K562 (cell line): ENCODE results near the gene TM4SF20. TPM values are rescaled to one million over a fixed set of nuclear protein-coding genes. Genes with fewer than 3 reads are reported as not detected.

Experiments used
- ATAC-seq: fragments of 200-7000 bp; cut with Tn5 transposase; 3 replicates; pipeline ENCODE4 v1.9.1; 2020; ENCODE audit warnings: moderate library complexity
- BruUV-seq: library from RNA; stranded (reverse); fragments of 400-500 nt; replicated peaks from 2 replicates; lab custom pipeline; 2021; lab: Mats Ljungman, UMichigan
- CTCF ChIA-PET: fragments of 300-600 bp; formaldehyde crosslinking; extraction: SDS; loops from one replicate; lab custom pipeline; 2021; ENCODE audit warnings: low intra/inter-chr PET ratio; lab: Yijun Ruan, JAX
- POLR2A ChIA-PET: fragments of 300-600, 350-650 bp; sonication (Branson Sonifier 250); formaldehyde crosslinking; extraction: SDS; loops from one replicate; lab custom pipeline; 2021; ENCODE audit warnings: antibody characterized with exemption, inconsistent platforms; lab: Yijun Ruan, JAX
- DNase-seq, 4 experiments: peaks; one replicate each; pipeline versions ENCODE4 v3.0.0 to v3.0.0-alpha.2; 2011 to 2018; ENCODE audit warnings: low spot score in 3 of 4, mixed read lengths in 3 of 4; ENCODE audit errors: extremely low read depth in 1 of 4
- FAIRE-seq: peaks from 2 replicates; lab custom pipeline; 2011; peaks lifted over from hg19 to GRCh38; lab: Jason Lieb, UNC
- H2AFZ ChIP-seq: 2 replicates; pipeline ENCODE4 v1.6.0; 2011; ENCODE audit warnings: low read depth, low read length, control low read depth, inconsistent platforms
- H3K27ac ChIP-seq: fragments of 200-600 bp; 3 replicates; pipeline ENCODE4 v1.8.0; 2011; ENCODE audit warnings: low read depth, mild to moderate bottlenecking, control low read depth, inconsistent platforms, low read length, moderate library complexity, mixed read lengths; ENCODE audit errors: extremely low read depth
- H3K27me3 ChIP-seq, 2 experiments: fragments of 300-600 bp in 1 of 2; 2 replicates in 1 of 2; 3 replicates in 1 of 2; pipeline versions ENCODE4 v1.6.0 to v1.8.0; 2011; ENCODE audit warnings: inconsistent platforms in 2 of 2, low read length in 2 of 2, mild to moderate bottlenecking in 1 of 2, mixed read lengths in 1 of 2, moderate library complexity in 1 of 2; ENCODE audit not compliant: control insufficient read depth in 2 of 2, insufficient read depth in 2 of 2
- H3K36me3 ChIP-seq: fragments of 300-600 bp; 3 replicates; pipeline ENCODE4 v1.8.0; 2011; ENCODE audit warnings: mild to moderate bottlenecking, low read length, inconsistent platforms; ENCODE audit not compliant: control insufficient read depth, insufficient read depth
- H3K4me1 ChIP-seq, 2 experiments: fragments of 200-600 bp in 1 of 2; replicated peaks in 1 of 2; 2 replicates in 1 of 2; 3 replicates in 1 of 2; pipeline versions ENCODE4 v1.5.1 to v1.8.0; 2011; ENCODE audit warnings: inconsistent platforms in 2 of 2, low read length in 2 of 2, mild to moderate bottlenecking in 1 of 2, mixed read lengths in 1 of 2, moderate library complexity in 1 of 2; ENCODE audit not compliant: control insufficient read depth in 2 of 2, insufficient read depth in 2 of 2
- H3K4me2 ChIP-seq: 2 replicates; pipeline ENCODE4 v1.6.1; 2011; ENCODE audit warnings: low read length, control low read depth, inconsistent platforms, mixed read lengths; ENCODE audit not compliant: insufficient read depth
- H3K4me3 ChIP-seq: fragments of 200-600 bp; sonication (generic), shearing (Covaris generic); 2 replicates; pipeline ENCODE4 v1.5.1; 2016; ENCODE audit warnings: control low read depth, inconsistent platforms
- H3K79me2 ChIP-seq: fragments of 200-600 bp; 3 replicates; pipeline ENCODE4 v1.8.0; 2011; ENCODE audit warnings: low read length, inconsistent platforms; ENCODE audit not compliant: control insufficient read depth, insufficient read depth
- H3K9ac ChIP-seq, 2 experiments: 2 replicates each; pipeline versions ENCODE4 v1.6.0 to v1.6.1; 2011; ENCODE audit warnings: low read depth in 2 of 2, low read length in 2 of 2, control low read depth in 1 of 2, inconsistent platforms in 1 of 2, mild to moderate bottlenecking in 1 of 2, mixed read lengths in 1 of 2; ENCODE audit not compliant: insufficient read depth in 1 of 2
- H3K9me1 ChIP-seq: one replicate; pipeline ENCODE4 v1.6.0; 2011; ENCODE audit warnings: inconsistent platforms, mild to moderate bottlenecking, low read length, moderate library complexity; ENCODE audit not compliant: control insufficient read depth, insufficient read depth
- H3K9me3 ChIP-seq: replicated peaks from 2 replicates; pipeline ENCODE4 v1.5.1; 2011; ENCODE audit warnings: low read depth, low read length, inconsistent platforms; ENCODE audit not compliant: control insufficient read depth, insufficient read depth
- H4K20me1 ChIP-seq: replicated peaks from 2 replicates; pipeline ENCODE4 v1.6.1; 2011; ENCODE audit warnings: low read length, inconsistent platforms, mixed read lengths; ENCODE audit not compliant: control insufficient read depth, insufficient read depth
- ADNP ChIP-seq: fragments of 200-800 bp; sonication (Bioruptor generic); IDR thresholded peaks from 2 replicates; pipeline ENCODE4 v1.6.1; 2016; ENCODE audit warnings: missing genetic modification characterization, missing compliant biosample characterization
- BRCA1 ChIP-seq, 2 experiments: fragments of 450-650 bp in 1 of 2; sonication (generic) in 1 of 2; formaldehyde crosslinking in 1 of 2; IDR thresholded peaks; 2 replicates each; pipeline versions ENCODE4 v1.5.0 to v1.6.1; 2017 to 2020; ENCODE audit warnings: mild to moderate bottlenecking in 1 of 2, missing genetic modification reagents in 1 of 2
- CCNT2 ChIP-seq: IDR thresholded peaks from 2 replicates; pipeline ENCODE4 v1.6.1; 2011; ENCODE audit warnings: borderline replicate concordance, low read depth, mild to moderate bottlenecking, moderate library complexity, mixed read lengths, low read length; ENCODE audit not compliant: insufficient read length; ENCODE audit errors: extremely low read depth
- EP300 ChIP-seq: IDR thresholded peaks from 2 replicates; pipeline ENCODE4 v1.6.1; 2012; ENCODE audit warnings: low read length, improper control_type of control experiment
- PHB ChIP-seq: fragments of 250-450 bp; sonication (Bioruptor Pico); IDR thresholded peaks from 2 replicates; pipeline ENCODE4 v1.5.0; 2021
- RBM34 ChIP-seq: fragments of 200-400 bp; formaldehyde crosslinking; IDR thresholded peaks from 2 replicates; pipeline ENCODE4 v1.6.1; 2018; ENCODE audit warnings: low read length, borderline replicate concordance; ENCODE audit not compliant: insufficient read depth
- RUNX1 ChIP-seq: sonication (generic); IDR thresholded peaks from 2 replicates; pipeline ENCODE4 v1.6.1; 2016; ENCODE audit warnings: antibody characterized with exemption, low read depth
- ZNF561 ChIP-seq: fragments of 450-650 bp; formaldehyde crosslinking; conservative IDR thresholded peaks from 2 replicates; pipeline ENCODE4 v1.4.0; 2020; ENCODE audit warnings: mild to moderate bottlenecking, moderate library complexity
- ZNF77 ChIP-seq: fragments of 250-450 bp; sonication (Bioruptor Pico); IDR thresholded peaks from 2 replicates; pipeline ENCODE4 v1.5.0; 2020
- WGBS: fragments of 100-300 bp; shearing (Covaris generic); methylation state at CpG from one replicate; pipeline ENCODE4 v1.1.6; 2016; ENCODE audit warnings: low coverage, mixed read lengths; ENCODE audit not compliant: insufficient coverage; ENCODE audit errors: missing lambda C conversion rate; 5-methylcytosine and 5-hydroxymethylcytosine counted together
- in situ Hi-C: fragments of 300-500 bp; cut with MboI; formaldehyde crosslinking; loops from 4 replicates; pipeline ENCODE4 v1.15.0; 2018; ENCODE audit warnings: inconsistent platforms, mixed read lengths
- intact Hi-C: fragments of 100-400 bp; cut with micrococcal nuclease; formaldehyde crosslinking; loops from 2 replicates; pipeline ENCODE4 v1.14.2; 2022
- polyA plus RNA-seq, 8 experiments: library from polyadenylated mRNA; depleted of rRNA in 4 of 8; stranded (reverse) in 5 of 8; unstranded in 3 of 8; fragments of >200 nt; fragmentation: Nextera tagmentation in 2 of 8; fragmentation: Illumina TruSeq in 1 of 8; extraction: Ambion mirVana in 2 of 8; extraction: Trizol in 1 of 8; gene quantifications; 2 replicates each; pipeline versions ENCODE4 v1.2.1 to v1.2.3, GENCODE V29; 2011 to 2014; ENCODE audit warnings: inconsistent platforms in 1 of 8, missing spikeins in 1 of 8
- total RNA-seq, 7 experiments: library from RNA; depleted of rRNA in 6 of 7; stranded (reverse); fragments of >200 nt in 6 of 7; fragmentation: Illumina TruSeq in 2 of 7; extraction: Trizol in 2 of 7; gene quantifications; 2 replicates each; pipeline versions ENCODE4 v1.2.1 to v1.2.3, GENCODE V29; 2011 to 2021; ENCODE audit warnings: low replicate concordance in 1 of 7
- TF ChIP-seq, protein P1 (sequence below), 2 experiments: fragments of 450-650 bp; IDR thresholded peaks; 2 replicates each; pipeline ENCODE4 v1.6.1; 2016

TM4SF20 gene
- total and polyA plus RNA-seq, 9 of the 15 experiments (the other 6 are each of a cell fraction or from before 2014, with no cell fraction given) = not detected

DNA sequence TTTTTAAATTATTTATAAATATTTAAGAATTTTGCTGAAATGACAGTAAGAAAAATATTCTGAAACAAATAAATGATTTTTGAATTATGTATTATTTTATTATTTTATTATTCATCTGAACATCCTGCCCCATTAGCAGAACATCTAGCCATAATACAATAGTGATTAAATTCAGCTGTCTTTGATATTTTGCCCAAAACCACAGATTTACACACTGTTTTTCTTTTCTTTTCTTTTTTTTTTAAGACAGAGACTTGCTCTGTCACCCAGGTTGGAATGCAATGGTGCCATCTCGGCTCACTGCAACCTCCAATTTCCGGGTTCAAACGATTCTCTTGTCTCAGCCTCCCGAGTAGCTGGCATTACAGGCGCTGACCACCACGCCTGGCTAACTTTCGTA, 10.6 kb upstream of the TM4SF20 start:
- intact Hi-C loops (loop anchor here (10.0 kb wide), 1 partner anchor 475 kb away; no protein-coding TSS in a partner anchor), in situ Hi-C loops (no loop called here)
- WGBS = 25% methylated on average over 6 of the region's 7 CpGs
- H3K9me1 ChIP-seq = no peaks in the 10 kb centered on the region
- ATAC-seq = no peak
- H3K36me3 ChIP-seq = no peaks in the 10 kb centered on the region
- no peak overlapping the region for H3K9ac ChIP-seq
- CTCF ChIA-PET = no interaction called here
- no peak overlapping the region for H3K4me3 ChIP-seq
- no peak overlapping the region for H3K27ac ChIP-seq
- no peak overlapping the region for H2AFZ ChIP-seq
- no TSS peak for BruUV-seq
- H3K9me3 ChIP-seq = no peaks in the 10 kb centered on the region
- POLR2A ChIA-PET = no interaction called here
- peaks cover 0 to 5% of the 10 kb centered on the region in 2 experiments; a peak in 1 of 5 replicates for H3K27me3 ChIP-seq
- H3K4me2 ChIP-seq = no peak overlapping the region
- no peak for DNase-seq
- no peaks in the 10 kb centered on the region for H4K20me1 ChIP-seq
- FAIRE-seq = no peak
- peaks cover 0 to 3% of the 10 kb centered on the region in 2 experiments; a peak in 2 of 5 replicates for H3K4me1 ChIP-seq
- H3K79me2 ChIP-seq = no peaks in the 10 kb centered on the region
- no peak for TF ChIP-seq CCNT2
- TF ChIP-seq ADNP = no peak
- no peak for TF ChIP-seq ZNF561 (CRISPR knock-in tag)
- no peak for TF ChIP-seq RUNX1
- TF ChIP-seq, protein P1, sequence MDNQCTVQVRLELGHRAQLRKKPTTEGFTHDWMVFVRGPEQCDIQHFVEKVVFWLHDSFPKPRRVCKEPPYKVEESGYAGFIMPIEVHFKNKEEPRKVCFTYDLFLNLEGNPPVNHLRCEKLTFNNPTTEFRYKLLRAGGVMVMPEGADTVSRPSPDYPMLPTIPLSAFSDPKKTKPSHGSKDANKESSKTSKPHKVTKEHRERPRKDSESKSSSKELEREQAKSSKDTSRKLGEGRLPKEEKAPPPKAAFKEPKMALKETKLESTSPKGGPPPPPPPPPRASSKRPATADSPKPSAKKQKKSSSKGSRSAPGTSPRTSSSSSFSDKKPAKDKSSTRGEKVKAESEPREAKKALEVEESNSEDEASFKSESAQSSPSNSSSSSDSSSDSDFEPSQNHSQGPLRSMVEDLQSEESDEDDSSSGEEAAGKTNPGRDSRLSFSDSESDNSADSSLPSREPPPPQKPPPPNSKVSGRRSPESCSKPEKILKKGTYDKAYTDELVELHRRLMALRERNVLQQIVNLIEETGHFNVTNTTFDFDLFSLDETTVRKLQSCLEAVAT (IDR thresholded peaks at IDR 0.05) = no peak
- no peak for TF ChIP-seq RBM34
- no peak for TF ChIP-seq PHB (CRISPR knock-in tag)
- TF ChIP-seq EP300 = no peak
- TF ChIP-seq BRCA1 (IDR thresholded peaks at IDR 0.05) = no peak
- TF ChIP-seq BRCA1 (CRISPR knock-in tag; IDR thresholded peaks at IDR 0.05) = no peak
- TF ChIP-seq ZNF77 (CRISPR knock-in tag) = no peak
